Measurements from ENCODE around the gene ACAA1. TPM values are rescaled to one million over a fixed set of nuclear protein-coding genes. Genes with fewer than 3 reads are reported as not detected.
A peak's percentile ranks its signal among the peaks of the same experiment; 100 is the strongest.

The ACAA1 gene
- total RNA-seq, 1 experiment from 2014 or later: 52.0 TPM

- Histone ChIP-seq H3K4me1 (ENCODE audit: control insufficient read depth, insufficient read depth, low read length) (peaks cover 17% of the 10 kb centered on the region), H3K27ac (ENCODE audit: low read length) (peak overlapping the region; percentile 98), H3K9me3 (ENCODE audit: control insufficient read depth, insufficient read depth, low read depth, low read length) (no peaks in the 10 kb centered on the region), H3K27me3 (ENCODE audit: control insufficient read depth, insufficient read depth, low read length) (no peaks in the 10 kb centered on the region), H3K36me3 (ENCODE audit: control insufficient read depth, insufficient read depth, low read length) (peaks cover 4% of the 10 kb centered on the region; the same call in 1 of the 2 replicates), H3K4me3 (ENCODE audit: low read depth in 2 of 2, low read length in 2 of 2) (peak overlapping the region; percentile 73 to 84)
- intact Hi-C loops (cut with micrococcal nuclease; ENCODE audit: unreplicated experiment): no loop called here
- in situ Hi-C loops (cut with HindIII; ENCODE audit: low pct_unique_long_range_greater_than_20kb, low sequenced_read_pairs): no loop called here
- ATAC-seq (peak; percentile 35), DNase-seq (ENCODE audit: low read depth, low spot score) (no peak)
- ChIA-PET POLR2A (interaction anchor here (0.6 to 0.7 kb wide), 3 partner anchors 892 to 1859 kb away, joined by 3 to 10 read pairs (median 10); no protein-coding TSS in a partner anchor), CTCF (interaction anchor here (0.6 kb wide), 1 partner anchor 21 kb away, joined by 4 read pairs; no protein-coding TSS in a partner anchor)
- TF ChIP-seq SIN3A (IDR thresholded peaks at IDR 0.05; ENCODE audit: borderline replicate concordance, insufficient read depth, low read depth, low read length) (no peak), CTCF (IDR thresholded peaks at IDR 0.05) (no peak), REST (IDR thresholded peaks at IDR 0.05; ENCODE audit: insufficient read depth in 1 of 2, low read depth in 2 of 2, low read length in 1 of 2) (no peak), TCF7L2 (IDR thresholded peaks at IDR 0.05; ENCODE audit: low read depth, low read length) (no peak), POLR2AphosphoS5 (IDR thresholded peaks at IDR 0.05; ENCODE audit: low read depth, low read length) (no peak)
- no TSS peak for BruUV-seq (replicated peaks)
Observed at GRCh38 chr3:38165722-38166387, 28.9 kb upstream of the ACAA1 start.

GRCh38 chr3:38164952-38165721, 28.2 kb upstream of the ACAA1 start, which contains the start of gene OXSR1:
Gene OXSR1, plus strand, starts transcription at chr3:38165537. Its CDS starts 340 bp downstream, at chr3:38165877.
- in situ Hi-C loops (cut with HindIII; ENCODE audit: low pct_unique_long_range_greater_than_20kb, low sequenced_read_pairs): no loop called here
- no TSS peak for BruUV-seq (replicated peaks)
- TF ChIP-seq REST (IDR thresholded peaks at IDR 0.05; ENCODE audit: insufficient read depth in 1 of 2, low read depth in 2 of 2, low read length in 1 of 2) (no peak), TCF7L2 (IDR thresholded peaks at IDR 0.05; ENCODE audit: low read depth, low read length) (peak; percentile 73), CTCF (IDR thresholded peaks at IDR 0.05) (no peak), POLR2AphosphoS5 (IDR thresholded peaks at IDR 0.05; ENCODE audit: low read depth, low read length) (peak; percentile 64)
- POLR2A ChIA-PET: interaction anchor here (0.6 kb wide), 1 partner anchor 17 kb away, joined by 5 read pairs; no protein-coding TSS in a partner anchor
- DNase-seq (ENCODE audit: low read depth, low spot score) (peak; percentile 97), ATAC-seq (peak; percentile 96)
- Histone ChIP-seq H3K4me3 (ENCODE audit: low read depth in 2 of 2, low read length in 2 of 2) (peak within 1 kb of the TSS; percentile 73 to 84), H3K4me1 (ENCODE audit: control insufficient read depth, insufficient read depth, low read length) (peaks cover 17% of the 10 kb centered on the region), H3K27me3 (ENCODE audit: control insufficient read depth, insufficient read depth, low read length) (no peaks in the 10 kb centered on the region), H3K27ac (ENCODE audit: low read length) (peak within 1 kb of the TSS; percentile 98), H3K36me3 (ENCODE audit: control insufficient read depth, insufficient read depth, low read length) (peaks cover 4% of the 10 kb centered on the region; the same call in 1 of the 2 replicates), H3K9me3 (ENCODE audit: control insufficient read depth, insufficient read depth, low read depth, low read length) (no peaks in the 10 kb centered on the region)
- intact Hi-C loops (cut with micrococcal nuclease; ENCODE audit: unreplicated experiment): no loop called here
- CTCF ChIA-PET: interaction anchor here (0.6 kb wide), 1 partner anchor 234 kb away, joined by 3 read pairs; no protein-coding TSS in a partner anchor
